WTC11 (cell line): Measurements from ENCODE around the gene ADSL. TPM values are rescaled to one million over a fixed set of nuclear protein-coding genes. Genes with fewer than 3 reads are reported as not detected.

Source experiments
- ATAC-seq: fragments of 200-7000 bp; cut with Tn5 transposase; 2 replicates; pipeline ENCODE4 v1.10.0; 2021; ENCODE audit warnings: mild to moderate bottlenecking, moderate library complexity
- CTCF ChIA-PET: fragments of 300-600 bp; sonication (Branson Sonifier 250); formaldehyde crosslinking; loops from one replicate; lab custom pipeline; 2021; ENCODE audit warnings: antibody characterized with exemption; lab: Charles Lee
- POLR2A ChIA-PET: fragments of 350-600 bp; sonication (Branson Sonifier 250); formaldehyde crosslinking; loops from one replicate; lab custom pipeline; 2021; ENCODE audit warnings: antibody characterized with exemption; lab: Charles Lee
- DNase-seq: peaks from one replicate; pipeline ENCODE4 v3.0.0; 2021; ENCODE audit warnings: low spot score
- H3K27ac Mint-ChIP-seq: 2 replicates; pipeline ENCODE4 v1.8.0; 2021; ENCODE audit warnings: mixed read lengths
- H3K27me3 Mint-ChIP-seq: 2 replicates; pipeline ENCODE4 v1.8.0; 2021; ENCODE audit warnings: low read depth, mild to moderate bottlenecking, moderate library complexity, mixed read lengths
- H3K36me3 Mint-ChIP-seq: 2 replicates; pipeline ENCODE4 v1.8.0; 2021; ENCODE audit warnings: mixed read lengths
- H3K4me1 Mint-ChIP-seq: 2 replicates; pipeline ENCODE4 v1.8.0; 2022; ENCODE audit warnings: mixed read lengths
- H3K4me3 Mint-ChIP-seq: 2 replicates; pipeline ENCODE4 v1.8.0; 2021; ENCODE audit warnings: mild to moderate bottlenecking, moderate library complexity, mixed read lengths
- H3K9me3 Mint-ChIP-seq: 2 replicates; pipeline ENCODE4 v1.8.0; 2021; ENCODE audit warnings: mixed read lengths
- CREB1 ChIP-seq: sonication (generic); formaldehyde crosslinking; IDR thresholded peaks from 2 replicates; pipeline ENCODE4 v1.8.0; 2023; ENCODE audit warnings: mild to moderate bottlenecking, missing genetic modification reagents
- ESRRA ChIP-seq: sonication (generic); formaldehyde crosslinking; IDR thresholded peaks from 2 replicates; pipeline ENCODE4 v1.8.1; 2022; ENCODE audit warnings: mild to moderate bottlenecking, missing genetic modification reagents, borderline replicate concordance
- IRF2 ChIP-seq: sonication (generic); formaldehyde crosslinking; IDR thresholded peaks from 2 replicates; pipeline ENCODE4 v1.8.0; 2022; ENCODE audit warnings: low read depth, missing genetic modification reagents, borderline replicate concordance
- KAT7 ChIP-seq: sonication (generic); formaldehyde crosslinking; IDR thresholded peaks from 2 replicates; pipeline ENCODE4 v1.8.1; 2023; ENCODE audit warnings: missing genetic modification reagents, mild to moderate bottlenecking, borderline replicate concordance
- MYBL2 ChIP-seq: sonication (generic); formaldehyde crosslinking; IDR thresholded peaks from 2 replicates; pipeline ENCODE4 v1.8.1; 2023; ENCODE audit warnings: mild to moderate bottlenecking, moderate library complexity, missing genetic modification reagents
- NR2C2 ChIP-seq: sonication (generic); formaldehyde crosslinking; IDR thresholded peaks from 2 replicates; pipeline ENCODE4 v1.8.0; 2022; ENCODE audit warnings: mild to moderate bottlenecking, missing genetic modification reagents
- NR3C1 ChIP-seq: sonication (generic); formaldehyde crosslinking; conservative IDR thresholded peaks from 2 replicates; pipeline ENCODE4 v1.8.1; 2023; ENCODE audit warnings: low read depth, mild to moderate bottlenecking, missing genetic modification reagents
- SOX15 ChIP-seq: fragments of 250-450 bp; sonication (Bioruptor Pico); IDR thresholded peaks from 2 replicates; pipeline ENCODE4 v1.9.0; 2021; ENCODE audit warnings: mild to moderate bottlenecking
- TEAD4 ChIP-seq: sonication (generic); formaldehyde crosslinking; IDR thresholded peaks from 2 replicates; pipeline ENCODE4 v1.8.0; 2022; ENCODE audit warnings: mild to moderate bottlenecking, missing genetic modification reagents
- ZNF263 ChIP-seq: sonication (generic); formaldehyde crosslinking; IDR thresholded peaks from 2 replicates; pipeline ENCODE4 v1.8.1; 2022; ENCODE audit warnings: low read depth, mild to moderate bottlenecking, moderate library complexity, missing genetic modification reagents
- total RNA-seq: library from RNA; stranded (reverse); gene quantifications from 3 replicates; pipeline ENCODE4 v1.2.3, GENCODE V29; 2021
- TF ChIP-seq, protein P1 (sequence below): sonication (generic); formaldehyde crosslinking; IDR thresholded peaks from 2 replicates; pipeline ENCODE4 v1.8.1; 2023; ENCODE audit warnings: mild to moderate bottlenecking, missing genetic modification reagents
- TF ChIP-seq, protein P2 (sequence below): fragments of 250-450 bp; sonication (Bioruptor Pico); conservative IDR thresholded peaks from 2 replicates; pipeline ENCODE4 v1.9.0; 2021; ENCODE audit warnings: mild to moderate bottlenecking
- TF ChIP-seq, protein P3 (sequence below): sonication (generic); formaldehyde crosslinking; IDR thresholded peaks from 2 replicates; pipeline ENCODE4 v1.8.0; 2022; ENCODE audit warnings: mild to moderate bottlenecking, missing genetic modification reagents
- TF ChIP-seq, protein P4 (sequence below): sonication (generic); formaldehyde crosslinking; conservative IDR thresholded peaks from 2 replicates; pipeline ENCODE4 v1.8.1; 2022; ENCODE audit warnings: mild to moderate bottlenecking, missing genetic modification reagents
- TF ChIP-seq, protein P5 (sequence below): sonication (generic); formaldehyde crosslinking; IDR thresholded peaks from 2 replicates; pipeline ENCODE4 v1.8.0; 2022; ENCODE audit warnings: missing genetic modification reagents
- TF ChIP-seq, protein P6 (sequence below): sonication (generic); formaldehyde crosslinking; IDR thresholded peaks from 2 replicates; pipeline ENCODE4 v1.8.0; 2023; ENCODE audit warnings: missing genetic modification reagents, mild to moderate bottlenecking, borderline replicate concordance
- TF ChIP-seq, protein P7 (sequence below): sonication (generic); formaldehyde crosslinking; IDR thresholded peaks from 2 replicates; pipeline ENCODE4 v1.8.0; 2023; ENCODE audit warnings: missing genetic modification reagents

The ADSL gene
- total RNA-seq, 1 experiment from 2014 or later, result 154 TPM

DNA sequence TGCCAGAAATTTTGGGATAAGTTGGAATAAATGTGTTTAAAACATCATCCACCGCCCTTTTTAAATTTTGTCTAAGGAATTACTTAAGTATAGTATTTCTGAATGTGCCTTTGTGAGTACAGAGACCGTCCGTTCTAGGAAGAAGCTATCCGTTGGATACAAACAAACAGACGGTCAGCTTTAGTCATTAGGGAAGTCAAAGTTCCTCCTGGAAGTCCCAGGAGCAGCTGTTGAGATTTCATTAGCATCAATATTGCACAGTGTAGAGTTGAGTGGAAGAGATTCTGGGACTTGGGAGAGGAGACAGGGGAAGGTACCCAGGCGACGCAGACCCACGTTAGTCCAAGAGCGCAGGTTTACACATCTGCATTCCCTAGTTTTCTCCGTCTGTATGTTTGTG, 15.7 kb upstream of the ADSL start:
- ATAC-seq (no peak), DNase-seq (no peak)
- POLR2A ChIA-PET, result no interaction called here
- Mint-ChIP-seq H3K4me1 (peaks cover 78% of the 10 kb centered on the region), H3K4me3 (no peak overlapping the region), H3K36me3 (no peaks in the 10 kb centered on the region; the same call in 1 of the 2 replicates), H3K27ac (no peak overlapping the region; the same call in 1 of the 2 replicates), H3K27me3 (no peaks in the 10 kb centered on the region), H3K9me3 (no peaks in the 10 kb centered on the region)
- CTCF ChIA-PET, result interaction anchor here (1.2 to 1.5 kb wide), 2 partner anchors 16 to 18 kb away, joined by 3 read pairs; no protein-coding TSS in a partner anchor
- no peak for TF ChIP-seq KAT7 (CRISPR knock-in tag)
- TF ChIP-seq, protein P1, sequence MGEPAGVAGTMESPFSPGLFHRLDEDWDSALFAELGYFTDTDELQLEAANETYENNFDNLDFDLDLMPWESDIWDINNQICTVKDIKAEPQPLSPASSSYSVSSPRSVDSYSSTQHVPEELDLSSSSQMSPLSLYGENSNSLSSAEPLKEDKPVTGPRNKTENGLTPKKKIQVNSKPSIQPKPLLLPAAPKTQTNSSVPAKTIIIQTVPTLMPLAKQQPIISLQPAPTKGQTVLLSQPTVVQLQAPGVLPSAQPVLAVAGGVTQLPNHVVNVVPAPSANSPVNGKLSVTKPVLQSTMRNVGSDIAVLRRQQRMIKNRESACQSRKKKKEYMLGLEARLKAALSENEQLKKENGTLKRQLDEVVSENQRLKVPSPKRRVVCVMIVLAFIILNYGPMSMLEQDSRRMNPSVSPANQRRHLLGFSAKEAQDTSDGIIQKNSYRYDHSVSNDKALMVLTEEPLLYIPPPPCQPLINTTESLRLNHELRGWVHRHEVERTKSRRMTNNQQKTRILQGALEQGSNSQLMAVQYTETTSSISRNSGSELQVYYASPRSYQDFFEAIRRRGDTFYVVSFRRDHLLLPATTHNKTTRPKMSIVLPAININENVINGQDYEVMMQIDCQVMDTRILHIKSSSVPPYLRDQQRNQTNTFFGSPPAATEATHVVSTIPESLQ (CRISPR knock-in tag), result no peak
- no peak for TF ChIP-seq MYBL2 (CRISPR knock-in tag)
- TF ChIP-seq CREB1, result no peak
- TF ChIP-seq NR3C1 (CRISPR knock-in tag), result no peak
- TF ChIP-seq, protein P2, sequence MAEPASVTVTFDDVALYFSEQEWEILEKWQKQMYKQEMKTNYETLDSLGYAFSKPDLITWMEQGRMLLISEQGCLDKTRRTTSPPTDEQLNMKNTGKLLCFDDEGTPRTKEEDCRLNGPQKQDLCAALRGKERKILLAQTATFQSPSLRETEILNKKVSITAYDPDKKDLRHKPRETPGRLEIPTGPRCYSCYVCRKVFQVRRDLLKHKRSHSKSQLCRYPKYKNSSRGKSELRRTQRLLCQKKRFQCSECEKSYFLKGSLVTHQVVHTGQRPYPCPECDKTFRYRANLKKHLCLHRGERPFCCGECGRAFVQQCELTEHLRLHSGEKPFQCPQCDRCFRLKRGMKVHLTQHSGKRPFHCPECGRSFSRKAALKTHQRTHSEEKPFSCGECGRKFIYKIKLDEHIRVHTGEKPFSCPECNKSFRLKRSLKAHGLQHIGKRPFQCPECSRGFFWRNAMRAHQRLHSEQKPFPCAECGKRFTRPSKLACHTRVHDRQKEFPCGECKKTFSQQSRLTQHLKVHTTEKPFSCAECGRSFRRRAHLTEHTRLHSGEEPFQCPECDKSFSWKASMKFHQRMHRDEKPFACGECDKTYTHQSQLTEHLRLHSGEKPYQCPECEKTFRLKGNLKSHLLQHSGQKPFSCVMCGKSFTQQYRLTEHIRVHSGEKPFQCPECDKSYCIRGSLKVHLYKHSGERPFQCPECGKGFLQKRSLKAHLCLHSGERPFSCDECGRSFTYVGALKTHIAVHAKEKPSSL (CRISPR knock-in tag), result no peak
- TF ChIP-seq IRF2 (CRISPR knock-in tag), result no peak

DNA sequence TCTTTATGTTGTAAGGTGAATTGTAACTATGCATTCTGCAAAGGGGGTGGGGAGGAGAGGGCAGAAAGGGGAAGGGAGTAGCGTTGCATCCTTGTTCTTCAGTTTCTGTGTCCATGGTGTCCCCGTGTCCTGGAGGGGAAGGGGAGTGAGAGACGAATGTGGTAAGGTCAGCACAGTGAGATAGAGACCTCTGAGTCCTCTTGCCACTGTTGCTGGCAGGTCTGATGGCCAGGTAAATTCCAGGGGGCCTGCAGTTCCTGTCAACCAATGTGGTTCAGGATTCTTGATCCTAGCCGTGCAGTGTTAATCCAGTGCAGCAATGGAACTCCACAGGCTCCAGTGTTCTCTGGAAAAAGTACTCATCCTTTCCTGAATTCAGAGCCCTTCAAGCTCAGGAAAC, 14.6 kb upstream of the ADSL start:
- TF ChIP-seq TEAD4 (CRISPR knock-in tag), result no peak
- TF ChIP-seq SOX15 (CRISPR knock-in tag), result no peak
- TF ChIP-seq, protein P3, sequence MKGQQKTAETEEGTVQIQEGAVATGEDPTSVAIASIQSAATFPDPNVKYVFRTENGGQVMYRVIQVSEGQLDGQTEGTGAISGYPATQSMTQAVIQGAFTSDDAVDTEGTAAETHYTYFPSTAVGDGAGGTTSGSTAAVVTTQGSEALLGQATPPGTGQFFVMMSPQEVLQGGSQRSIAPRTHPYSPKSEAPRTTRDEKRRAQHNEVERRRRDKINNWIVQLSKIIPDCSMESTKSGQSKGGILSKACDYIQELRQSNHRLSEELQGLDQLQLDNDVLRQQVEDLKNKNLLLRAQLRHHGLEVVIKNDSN (CRISPR knock-in tag), result no peak
- TF ChIP-seq NR3C1 (CRISPR knock-in tag), result no peak
- TF ChIP-seq, protein P4, sequence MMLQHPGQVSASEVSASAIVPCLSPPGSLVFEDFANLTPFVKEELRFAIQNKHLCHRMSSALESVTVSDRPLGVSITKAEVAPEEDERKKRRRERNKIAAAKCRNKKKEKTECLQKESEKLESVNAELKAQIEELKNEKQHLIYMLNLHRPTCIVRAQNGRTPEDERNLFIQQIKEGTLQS (CRISPR knock-in tag), result no peak
- ChIA-PET CTCF (interaction anchor here (1.5 kb wide), 1 partner anchor 17 kb away, joined by 3 read pairs; no protein-coding TSS in a partner anchor), POLR2A (interaction anchor here (0.7 kb wide), 2 partner anchors 13 to 24 kb away, joined by 3 to 4 read pairs; no protein-coding TSS in a partner anchor)
- Mint-ChIP-seq H3K27me3 (no peaks in the 10 kb centered on the region), H3K4me1 (peaks cover 69% of the 10 kb centered on the region), H3K4me3 (no peak overlapping the region), H3K27ac (peak overlapping the region; percentile 54; the same call in 1 of the 2 replicates), H3K36me3 (no peaks in the 10 kb centered on the region; the same call in 1 of the 2 replicates), H3K9me3 (no peaks in the 10 kb centered on the region)
- DNase-seq, result no peak
- no peak; the same call in 1 of the 2 replicates for ATAC-seq

DNA sequence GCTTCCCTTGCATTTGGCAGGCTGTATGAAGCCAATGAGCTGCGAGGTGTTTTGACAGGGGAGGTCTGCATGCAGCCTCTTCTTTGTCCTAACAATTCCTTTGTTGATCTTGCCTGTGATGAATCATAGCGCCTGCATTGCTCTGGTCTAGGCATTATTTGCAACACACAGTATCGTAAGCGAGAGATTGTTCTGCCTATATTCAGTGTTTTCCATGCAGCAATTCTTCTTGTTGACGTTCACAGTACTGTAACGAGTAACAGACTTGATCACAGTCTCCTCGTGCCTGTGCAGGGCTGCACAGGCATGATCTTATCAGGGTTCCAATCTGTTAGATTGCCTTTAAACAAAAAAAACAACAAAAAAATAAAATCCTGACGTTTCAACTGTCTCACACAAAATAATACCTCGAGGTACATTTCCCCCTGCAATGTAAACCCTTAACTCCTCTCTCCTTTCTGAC, 13.9 kb upstream of the ADSL start:
- CTCF ChIA-PET, result no interaction called here
- DNase-seq (no peak), ATAC-seq (no peak; the same call in 1 of the 2 replicates)
- H3K9me3 Mint-ChIP-seq, result no peaks in the 10 kb centered on the region
- no peak overlapping the region for H3K4me3 Mint-ChIP-seq
- no peaks in the 10 kb centered on the region for H3K27me3 Mint-ChIP-seq
- H3K4me1 Mint-ChIP-seq, result peaks cover 62% of the 10 kb centered on the region
- no peaks in the 10 kb centered on the region; the same call in 1 of the 2 replicates for H3K36me3 Mint-ChIP-seq
- peak overlapping the region; percentile 54; the same call in 1 of the 2 replicates for H3K27ac Mint-ChIP-seq
- POLR2A ChIA-PET, result no interaction called here
- TF ChIP-seq ZNF263 (no peak), ESRRA (CRISPR knock-in tag) (no peak), NR2C2 (CRISPR knock-in tag) (no peak)
- TF ChIP-seq, protein P5, sequence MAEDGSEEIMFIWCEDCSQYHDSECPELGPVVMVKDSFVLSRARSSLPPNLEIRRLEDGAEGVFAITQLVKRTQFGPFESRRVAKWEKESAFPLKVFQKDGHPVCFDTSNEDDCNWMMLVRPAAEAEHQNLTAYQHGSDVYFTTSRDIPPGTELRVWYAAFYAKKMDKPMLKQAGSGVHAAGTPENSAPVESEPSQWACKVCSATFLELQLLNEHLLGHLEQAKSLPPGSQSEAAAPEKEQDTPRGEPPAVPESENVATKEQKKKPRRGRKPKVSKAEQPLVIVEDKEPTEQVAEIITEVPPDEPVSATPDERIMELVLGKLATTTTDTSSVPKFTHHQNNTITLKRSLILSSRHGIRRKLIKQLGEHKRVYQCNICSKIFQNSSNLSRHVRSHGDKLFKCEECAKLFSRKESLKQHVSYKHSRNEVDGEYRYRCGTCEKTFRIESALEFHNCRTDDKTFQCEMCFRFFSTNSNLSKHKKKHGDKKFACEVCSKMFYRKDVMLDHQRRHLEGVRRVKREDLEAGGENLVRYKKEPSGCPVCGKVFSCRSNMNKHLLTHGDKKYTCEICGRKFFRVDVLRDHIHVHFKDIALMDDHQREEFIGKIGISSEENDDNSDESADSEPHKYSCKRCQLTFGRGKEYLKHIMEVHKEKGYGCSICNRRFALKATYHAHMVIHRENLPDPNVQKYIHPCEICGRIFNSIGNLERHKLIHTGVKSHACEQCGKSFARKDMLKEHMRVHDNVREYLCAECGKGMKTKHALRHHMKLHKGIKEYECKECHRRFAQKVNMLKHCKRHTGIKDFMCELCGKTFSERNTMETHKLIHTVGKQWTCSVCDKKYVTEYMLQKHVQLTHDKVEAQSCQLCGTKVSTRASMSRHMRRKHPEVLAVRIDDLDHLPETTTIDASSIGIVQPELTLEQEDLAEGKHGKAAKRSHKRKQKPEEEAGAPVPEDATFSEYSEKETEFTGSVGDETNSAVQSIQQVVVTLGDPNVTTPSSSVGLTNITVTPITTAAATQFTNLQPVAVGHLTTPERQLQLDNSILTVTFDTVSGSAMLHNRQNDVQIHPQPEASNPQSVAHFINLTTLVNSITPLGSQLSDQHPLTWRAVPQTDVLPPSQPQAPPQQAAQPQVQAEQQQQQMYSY (CRISPR knock-in tag), result no peak
- TF ChIP-seq, protein P6, sequence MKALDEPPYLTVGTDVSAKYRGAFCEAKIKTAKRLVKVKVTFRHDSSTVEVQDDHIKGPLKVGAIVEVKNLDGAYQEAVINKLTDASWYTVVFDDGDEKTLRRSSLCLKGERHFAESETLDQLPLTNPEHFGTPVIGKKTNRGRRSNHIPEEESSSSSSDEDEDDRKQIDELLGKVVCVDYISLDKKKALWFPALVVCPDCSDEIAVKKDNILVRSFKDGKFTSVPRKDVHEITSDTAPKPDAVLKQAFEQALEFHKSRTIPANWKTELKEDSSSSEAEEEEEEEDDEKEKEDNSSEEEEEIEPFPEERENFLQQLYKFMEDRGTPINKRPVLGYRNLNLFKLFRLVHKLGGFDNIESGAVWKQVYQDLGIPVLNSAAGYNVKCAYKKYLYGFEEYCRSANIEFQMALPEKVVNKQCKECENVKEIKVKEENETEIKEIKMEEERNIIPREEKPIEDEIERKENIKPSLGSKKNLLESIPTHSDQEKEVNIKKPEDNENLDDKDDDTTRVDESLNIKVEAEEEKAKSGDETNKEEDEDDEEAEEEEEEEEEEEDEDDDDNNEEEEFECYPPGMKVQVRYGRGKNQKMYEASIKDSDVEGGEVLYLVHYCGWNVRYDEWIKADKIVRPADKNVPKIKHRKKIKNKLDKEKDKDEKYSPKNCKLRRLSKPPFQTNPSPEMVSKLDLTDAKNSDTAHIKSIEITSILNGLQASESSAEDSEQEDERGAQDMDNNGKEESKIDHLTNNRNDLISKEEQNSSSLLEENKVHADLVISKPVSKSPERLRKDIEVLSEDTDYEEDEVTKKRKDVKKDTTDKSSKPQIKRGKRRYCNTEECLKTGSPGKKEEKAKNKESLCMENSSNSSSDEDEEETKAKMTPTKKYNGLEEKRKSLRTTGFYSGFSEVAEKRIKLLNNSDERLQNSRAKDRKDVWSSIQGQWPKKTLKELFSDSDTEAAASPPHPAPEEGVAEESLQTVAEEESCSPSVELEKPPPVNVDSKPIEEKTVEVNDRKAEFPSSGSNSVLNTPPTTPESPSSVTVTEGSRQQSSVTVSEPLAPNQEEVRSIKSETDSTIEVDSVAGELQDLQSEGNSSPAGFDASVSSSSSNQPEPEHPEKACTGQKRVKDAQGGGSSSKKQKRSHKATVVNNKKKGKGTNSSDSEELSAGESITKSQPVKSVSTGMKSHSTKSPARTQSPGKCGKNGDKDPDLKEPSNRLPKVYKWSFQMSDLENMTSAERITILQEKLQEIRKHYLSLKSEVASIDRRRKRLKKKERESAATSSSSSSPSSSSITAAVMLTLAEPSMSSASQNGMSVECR, result no peak
- TF ChIP-seq, protein P7, sequence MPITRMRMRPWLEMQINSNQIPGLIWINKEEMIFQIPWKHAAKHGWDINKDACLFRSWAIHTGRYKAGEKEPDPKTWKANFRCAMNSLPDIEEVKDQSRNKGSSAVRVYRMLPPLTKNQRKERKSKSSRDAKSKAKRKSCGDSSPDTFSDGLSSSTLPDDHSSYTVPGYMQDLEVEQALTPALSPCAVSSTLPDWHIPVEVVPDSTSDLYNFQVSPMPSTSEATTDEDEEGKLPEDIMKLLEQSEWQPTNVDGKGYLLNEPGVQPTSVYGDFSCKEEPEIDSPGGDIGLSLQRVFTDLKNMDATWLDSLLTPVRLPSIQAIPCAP, result no peak
